Measurements from ENCODE around the gene NDUFC1. TPM values are rescaled to one million over a fixed set of nuclear protein-coding genes. Genes with fewer than 3 reads are reported as not detected.
A peak's percentile ranks its signal among the peaks of the same experiment; 100 is the strongest.

Gene NDUFC1
- total and polyA plus RNA-seq, 2 donors (not counting 3 experiments of a cell fraction or from before 2014, with no cell fraction given), result 65.2 to 78.1 TPM

DNA sequence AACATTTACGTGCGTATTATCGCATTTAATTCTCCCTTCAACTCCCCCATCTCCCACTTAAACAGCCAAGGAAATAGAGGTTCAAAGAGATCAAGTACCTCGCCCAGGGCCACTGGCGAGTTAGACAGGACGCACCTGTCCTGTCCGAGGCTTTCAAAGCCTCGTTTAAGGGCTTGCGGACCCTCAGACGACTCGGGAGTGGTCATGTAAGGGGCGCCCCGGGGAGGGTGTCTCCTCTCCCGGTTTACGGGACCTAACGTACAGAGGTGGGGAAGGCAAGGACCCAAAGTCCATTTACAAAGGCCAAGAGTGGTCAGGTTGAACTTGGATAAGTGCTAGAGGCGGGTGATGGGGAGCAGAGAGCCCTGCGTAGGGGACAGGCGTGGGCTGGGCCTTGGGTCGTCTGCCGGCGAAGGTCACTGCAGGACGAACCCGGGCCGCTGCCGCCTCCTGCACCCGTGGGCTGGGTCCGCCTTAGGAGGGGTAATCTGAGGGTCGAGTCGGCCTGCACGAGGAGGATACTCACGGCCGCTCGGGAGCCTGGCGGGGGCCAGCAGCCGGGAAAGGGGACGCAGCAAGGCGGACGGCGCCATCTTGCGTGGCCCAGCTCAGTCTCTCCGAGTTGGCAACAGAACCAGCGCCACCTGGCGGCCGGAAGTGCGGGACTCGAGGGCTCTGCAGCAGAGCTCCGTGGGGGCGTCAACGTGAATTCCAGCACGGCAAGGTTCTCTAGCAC is 6.9 kb downstream of the NDUFC1 start:
- peak; percentile 86 for FAIRE-seq

More for the DNA sequence above, 6.9 kb downstream of the NDUFC1 start:
- peaks cover 7% of the 10 kb centered on the region for H3K79me2 ChIP-seq (ENCODE audit: control insufficient read depth, insufficient read depth, low read length)
- peak overlapping the region; percentile 80 for H3K9ac ChIP-seq (replicated peaks; ENCODE audit: extremely low read depth, insufficient read depth, low read length)
- dilution Hi-C loops (cut with MboI; ENCODE audit: extremely low pct_ligation_motif_present, low sequenced_read_pairs) (no loop called here), intact Hi-C loops (cut with micrococcal nuclease) (loop anchor here (1.0 kb wide), 5 partner anchors 15 to 265 kb away; partner anchors contain the start of gene MGARP)
- no peaks in the 10 kb centered on the region for H4K20me1 ChIP-seq (replicated peaks; ENCODE audit: control insufficient read depth, extremely low read depth, insufficient read depth, low read length)
- peak overlapping the region; percentile 63 to 87 (median 72) for H3K4me3 ChIP-seq (replicated peaks in 1 of 3; ENCODE audit: insufficient read depth in 1 of 3, low read depth in 1 of 3, low read length in 3 of 3)
- ChIA-PET CTCF (interaction anchor here (0.6 to 3.9 kb wide), 63 partner anchors 7 to 316 kb away, joined by 3 to 88 read pairs (median 4); partner anchors contain the start of genes ELF2 and MGARP), POLR2A (interaction anchor here (0.6 to 1.3 kb wide), 2 partner anchors 117 to 271 kb away, joined by 4 read pairs; no protein-coding TSS in a partner anchor)
- BruUV-seq (replicated peaks), result TSS peak; percentile 37
- H3K9me3 ChIP-seq (replicated peaks; ENCODE audit: control insufficient read depth, insufficient read depth, low read length), result no peaks in the 10 kb centered on the region
- H3K9me1 ChIP-seq (replicated peaks; ENCODE audit: control insufficient read depth, extremely low read depth, insufficient read depth, low read length), result no peaks in the 10 kb centered on the region
- H3K27ac ChIP-seq (ENCODE audit: insufficient read depth, low read depth, low read length), result peak overlapping the region; percentile 65
- peak overlapping the region; percentile 96 for H3K4me2 ChIP-seq (ENCODE audit: insufficient read depth, low read length)
- DNase-seq (ENCODE audit: low read depth, low spot score), result peak; percentile 93
- no peak for TF ChIP-seq MYC (IDR thresholded peaks at IDR 0.05; ENCODE audit: low read depth, low read length)
- TF ChIP-seq, protein P1, sequence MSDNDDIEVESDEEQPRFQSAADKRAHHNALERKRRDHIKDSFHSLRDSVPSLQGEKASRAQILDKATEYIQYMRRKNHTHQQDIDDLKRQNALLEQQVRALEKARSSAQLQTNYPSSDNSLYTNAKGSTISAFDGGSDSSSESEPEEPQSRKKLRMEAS (IDR thresholded peaks at IDR 0.05; ENCODE audit: insufficient read depth, insufficient read length), result no peak
- TF ChIP-seq EZH2 (IDR thresholded peaks at IDR 0.05; ENCODE audit: borderline replicate concordance, low read depth, low read length, severe bottlenecking), result no peak
- peak; percentile 93 for TF ChIP-seq POLR2AphosphoS5 (IDR thresholded peaks at IDR 0.05; ENCODE audit: insufficient read depth, low read depth, low read length)
- TF ChIP-seq POLR2A (IDR thresholded peaks at IDR 0.05; ENCODE audit: low read depth, low read length), result peak; percentile 83
- TF ChIP-seq FOS (IDR thresholded peaks at IDR 0.05; ENCODE audit: borderline replicate concordance, insufficient read depth, low read length), result no peak
- TF ChIP-seq, protein P2, sequence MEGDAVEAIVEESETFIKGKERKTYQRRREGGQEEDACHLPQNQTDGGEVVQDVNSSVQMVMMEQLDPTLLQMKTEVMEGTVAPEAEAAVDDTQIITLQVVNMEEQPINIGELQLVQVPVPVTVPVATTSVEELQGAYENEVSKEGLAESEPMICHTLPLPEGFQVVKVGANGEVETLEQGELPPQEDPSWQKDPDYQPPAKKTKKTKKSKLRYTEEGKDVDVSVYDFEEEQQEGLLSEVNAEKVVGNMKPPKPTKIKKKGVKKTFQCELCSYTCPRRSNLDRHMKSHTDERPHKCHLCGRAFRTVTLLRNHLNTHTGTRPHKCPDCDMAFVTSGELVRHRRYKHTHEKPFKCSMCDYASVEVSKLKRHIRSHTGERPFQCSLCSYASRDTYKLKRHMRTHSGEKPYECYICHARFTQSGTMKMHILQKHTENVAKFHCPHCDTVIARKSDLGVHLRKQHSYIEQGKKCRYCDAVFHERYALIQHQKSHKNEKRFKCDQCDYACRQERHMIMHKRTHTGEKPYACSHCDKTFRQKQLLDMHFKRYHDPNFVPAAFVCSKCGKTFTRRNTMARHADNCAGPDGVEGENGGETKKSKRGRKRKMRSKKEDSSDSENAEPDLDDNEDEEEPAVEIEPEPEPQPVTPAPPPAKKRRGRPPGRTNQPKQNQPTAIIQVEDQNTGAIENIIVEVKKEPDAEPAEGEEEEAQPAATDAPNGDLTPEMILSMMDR (IDR thresholded peaks at IDR 0.05; ENCODE audit: extremely low read depth in 1 of 2, insufficient read depth in 1 of 2, low read depth in 1 of 2, low read length in 2 of 2), result peak; percentile 96 to 97
- no peak for TF ChIP-seq GATA2 (IDR thresholded peaks at IDR 0.05; ENCODE audit: insufficient read depth, insufficient read length, low read depth, low read length)
- TF ChIP-seq JUN (IDR thresholded peaks at IDR 0.05; ENCODE audit: borderline replicate concordance, insufficient read depth, insufficient read length, low read depth), result no peak
- peak overlapping the region; percentile 60 for H2AFZ ChIP-seq (ENCODE audit: low read depth, low read length)
- peaks cover 0 to 3% of the 10 kb centered on the region in 2 experiments for H3K36me3 ChIP-seq (ENCODE audit: control insufficient read depth in 2 of 2, extremely low read depth in 1 of 2, insufficient read depth in 2 of 2, low read length in 2 of 2)
- H3K4me1 ChIP-seq (ENCODE audit: control insufficient read depth, extremely low read depth, insufficient read depth, low read length), result peaks cover 20% of the 10 kb centered on the region
- no peaks in the 10 kb centered on the region for H3K27me3 ChIP-seq (ENCODE audit: control insufficient read depth in 2 of 2, insufficient read depth in 2 of 2, low read length in 2 of 2)
